ENCODE data around the gene CALN1.

GRCh38 chr7:72032934-72033333 lies 379.2 kb downstream of the CALN1 start:
- TF ChIP-seq ZNF114 (tag by site-specific recombination; IDR thresholded peaks at IDR 0.05) = no peak
- TF ChIP-seq CTCF (tag by site-specific recombination; IDR thresholded peaks at IDR 0.05) = no peak
- no peak for TF ChIP-seq ZNF184 (tag by site-specific recombination; IDR thresholded peaks at IDR 0.05)
- TF ChIP-seq ZNF48 (tag by site-specific recombination; IDR thresholded peaks at IDR 0.05) = no peak
- TF ChIP-seq OVOL3 (tag by site-specific recombination; IDR thresholded peaks at IDR 0.05) = no peak
